DND-41 (cell line): ENCODE measurements around the gene TAX1BP3.

Experiments
- ATAC-seq: fragments of 200-7000 bp; cut with Tn5 transposase; 3 replicates; pipeline ENCODE4 v1.9.1; 2021; ENCODE audit warnings: low read depth; ENCODE audit not compliant: insufficient read depth
- DNase-seq: peaks from one replicate; pipeline ENCODE4 v3.0.0-alpha.2; 2020
- H2AFZ ChIP-seq: 2 replicates; pipeline ENCODE4 v1.6.0; 2012; ENCODE audit warnings: low read depth, low read length
- H3K27ac ChIP-seq: 2 replicates; pipeline ENCODE4 v1.5.1; 2012; ENCODE audit warnings: low read length, inconsistent platforms
- H3K27me3 ChIP-seq: fragments of 200-600 bp; sonication (generic); 2 replicates; pipeline ENCODE4 v1.6.0; 2012; ENCODE audit warnings: low read length, mild to moderate bottlenecking, inconsistent platforms; ENCODE audit not compliant: insufficient read depth, poor library complexity
- H3K36me3 ChIP-seq: 2 replicates; pipeline ENCODE4 v1.5.1; 2012; ENCODE audit warnings: low read length, inconsistent platforms; ENCODE audit not compliant: insufficient read depth
- H3K4me1 ChIP-seq: 2 replicates; pipeline ENCODE4 v1.5.1; 2012; ENCODE audit warnings: mild to moderate bottlenecking, low read length; ENCODE audit not compliant: insufficient read depth
- H3K4me2 ChIP-seq: 2 replicates; pipeline ENCODE4 v1.6.0; 2012; ENCODE audit warnings: mild to moderate bottlenecking, moderate library complexity, low read length, inconsistent platforms; ENCODE audit not compliant: insufficient read depth
- H3K4me3 ChIP-seq, 2 experiments: fragments of 200-600 bp in 1 of 2; shearing (Covaris generic) in 1 of 2; 2 replicates each; pipeline ENCODE4 v1.5.1; 2012 to 2016; ENCODE audit warnings: inconsistent platforms in 2 of 2, low read length in 2 of 2, mild to moderate bottlenecking in 2 of 2, low read depth in 1 of 2, moderate library complexity in 1 of 2
- H3K79me2 ChIP-seq: 2 replicates; pipeline ENCODE4 v1.6.0; 2012; ENCODE audit warnings: low read length, inconsistent platforms; ENCODE audit not compliant: insufficient read depth
- H3K9ac ChIP-seq: 2 replicates; pipeline ENCODE4 v1.6.0; 2012; ENCODE audit warnings: low read depth, mild to moderate bottlenecking, inconsistent platforms, low read length, moderate library complexity
- H3K9me3 ChIP-seq: 2 replicates; pipeline ENCODE4 v1.5.1; 2012; ENCODE audit warnings: low read length, moderate library complexity, mild to moderate bottlenecking, inconsistent platforms; ENCODE audit not compliant: insufficient read depth, severe bottlenecking
- H4K20me1 ChIP-seq: 2 replicates; pipeline ENCODE4 v1.6.0; 2012; ENCODE audit warnings: low read length; ENCODE audit not compliant: insufficient read depth
- EZH2 ChIP-seq: IDR thresholded peaks from 3 replicates; pipeline ENCODE4 v1.6.1; 2012; ENCODE audit warnings: borderline replicate concordance, low read depth, mild to moderate bottlenecking, moderate library complexity, low read length, inconsistent platforms; ENCODE audit not compliant: severe bottlenecking
- TF ChIP-seq, protein P1 (sequence below): IDR thresholded peaks from 2 replicates; pipeline ENCODE4 v1.5.1; 2012; ENCODE audit warnings: borderline replicate concordance, low read length, moderate library complexity, mild to moderate bottlenecking; ENCODE audit not compliant: poor library complexity, severe bottlenecking; ENCODE audit errors: extremely low read depth

Gene TAX1BP3

DNA sequence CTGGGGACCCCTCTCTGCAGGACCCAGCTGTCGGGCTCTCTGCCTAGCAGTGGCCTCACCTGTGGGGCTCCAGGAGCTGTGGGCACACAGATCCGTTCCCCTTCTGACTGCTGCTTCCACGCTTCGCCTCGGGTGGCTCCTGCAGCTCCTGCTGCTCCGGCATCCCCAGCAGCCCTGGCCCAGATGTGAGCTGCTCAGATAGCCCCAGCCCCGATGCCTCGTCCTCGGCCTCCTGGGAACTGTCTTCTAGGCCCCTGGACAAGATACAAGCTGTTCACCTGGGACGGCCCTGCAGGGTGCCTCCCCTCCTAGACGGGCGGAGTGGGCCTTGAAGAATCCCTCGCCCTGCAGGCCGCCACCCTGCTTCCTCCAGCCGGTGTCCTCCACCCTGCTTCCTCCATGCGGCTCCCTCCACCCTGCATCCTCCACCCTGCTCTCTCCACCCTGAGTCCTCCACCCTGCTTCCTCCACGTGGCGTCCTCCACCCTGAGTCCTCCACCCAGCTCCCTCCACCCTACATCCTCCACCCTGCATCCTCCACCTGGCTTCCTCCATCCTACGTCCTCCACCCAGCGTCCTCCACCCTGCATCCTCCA is 11.3 kb upstream of the TAX1BP3 start:
- no peak for ATAC-seq
- no peak overlapping the region for H3K9ac ChIP-seq

DNA sequence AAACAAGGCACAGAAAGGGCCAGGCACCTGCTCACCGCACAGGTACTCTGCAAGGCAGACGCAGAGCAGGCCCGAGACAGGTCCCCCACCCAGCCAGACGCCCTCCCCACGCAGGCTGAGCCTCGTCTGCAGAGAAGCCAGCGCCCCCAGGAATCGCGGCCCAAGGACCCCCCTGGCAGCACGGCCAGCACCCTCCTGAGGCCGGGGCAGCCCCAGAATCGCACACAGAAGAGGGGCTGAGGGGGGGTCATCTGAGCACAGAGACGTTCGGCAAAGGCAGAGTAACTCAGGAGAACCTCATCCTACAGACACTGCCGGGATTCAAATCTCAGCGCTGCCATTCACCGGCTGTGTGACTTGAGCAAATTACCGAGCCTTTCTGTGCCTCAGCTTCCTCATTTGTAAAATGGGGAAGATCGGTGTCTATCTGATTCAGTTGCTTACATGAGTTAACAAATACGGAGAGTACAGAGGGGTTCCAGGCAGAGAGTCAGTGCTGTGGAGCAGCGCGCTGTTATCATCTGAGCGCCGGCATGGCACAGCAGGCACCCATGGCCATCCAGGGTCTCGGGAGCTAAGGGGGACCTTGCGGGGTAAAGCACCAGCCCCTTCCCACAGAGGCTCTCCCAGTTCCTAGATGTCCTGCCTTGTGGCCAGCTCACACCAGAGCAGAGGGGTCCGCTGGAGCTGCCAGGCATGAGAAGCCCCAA is 10.6 kb upstream of the TAX1BP3 start:
- H3K27me3 ChIP-seq, result no peaks in the 10 kb centered on the region
- ATAC-seq (no peak), DNase-seq (no peak)
- no peaks in the 10 kb centered on the region; the same call in 1 of the 2 replicates for H4K20me1 ChIP-seq
- no peaks in the 10 kb centered on the region for H3K79me2 ChIP-seq
- no peak overlapping the region for H3K4me3 ChIP-seq
- no peaks in the 10 kb centered on the region for H3K4me1 ChIP-seq
- no peak overlapping the region for H3K4me2 ChIP-seq
- TF ChIP-seq, protein P1, sequence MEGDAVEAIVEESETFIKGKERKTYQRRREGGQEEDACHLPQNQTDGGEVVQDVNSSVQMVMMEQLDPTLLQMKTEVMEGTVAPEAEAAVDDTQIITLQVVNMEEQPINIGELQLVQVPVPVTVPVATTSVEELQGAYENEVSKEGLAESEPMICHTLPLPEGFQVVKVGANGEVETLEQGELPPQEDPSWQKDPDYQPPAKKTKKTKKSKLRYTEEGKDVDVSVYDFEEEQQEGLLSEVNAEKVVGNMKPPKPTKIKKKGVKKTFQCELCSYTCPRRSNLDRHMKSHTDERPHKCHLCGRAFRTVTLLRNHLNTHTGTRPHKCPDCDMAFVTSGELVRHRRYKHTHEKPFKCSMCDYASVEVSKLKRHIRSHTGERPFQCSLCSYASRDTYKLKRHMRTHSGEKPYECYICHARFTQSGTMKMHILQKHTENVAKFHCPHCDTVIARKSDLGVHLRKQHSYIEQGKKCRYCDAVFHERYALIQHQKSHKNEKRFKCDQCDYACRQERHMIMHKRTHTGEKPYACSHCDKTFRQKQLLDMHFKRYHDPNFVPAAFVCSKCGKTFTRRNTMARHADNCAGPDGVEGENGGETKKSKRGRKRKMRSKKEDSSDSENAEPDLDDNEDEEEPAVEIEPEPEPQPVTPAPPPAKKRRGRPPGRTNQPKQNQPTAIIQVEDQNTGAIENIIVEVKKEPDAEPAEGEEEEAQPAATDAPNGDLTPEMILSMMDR, result no peak
- no peak for TF ChIP-seq EZH2
- no peak overlapping the region for H3K9ac ChIP-seq
- H3K27ac ChIP-seq, result no peak overlapping the region
- no peak overlapping the region for H2AFZ ChIP-seq
- H3K36me3 ChIP-seq, result no peaks in the 10 kb centered on the region
- no peaks in the 10 kb centered on the region for H3K9me3 ChIP-seq

More for the DNA sequence above, 11.3 kb upstream of the TAX1BP3 start:
- TF ChIP-seq, protein P1, result no peak
- no peak for TF ChIP-seq EZH2
- H3K4me1 ChIP-seq, result no peaks in the 10 kb centered on the region
- H3K27me3 ChIP-seq, result no peaks in the 10 kb centered on the region
- H4K20me1 ChIP-seq, result no peaks in the 10 kb centered on the region; the same call in 1 of the 2 replicates
- no peaks in the 10 kb centered on the region for H3K79me2 ChIP-seq
- H3K36me3 ChIP-seq, result no peaks in the 10 kb centered on the region
- H3K27ac ChIP-seq, result no peak overlapping the region
- H3K4me2 ChIP-seq, result no peak overlapping the region
- no peak overlapping the region for H3K4me3 ChIP-seq
- no peak overlapping the region for H2AFZ ChIP-seq
- DNase-seq, result no peak
- no peaks in the 10 kb centered on the region for H3K9me3 ChIP-seq

DNA sequence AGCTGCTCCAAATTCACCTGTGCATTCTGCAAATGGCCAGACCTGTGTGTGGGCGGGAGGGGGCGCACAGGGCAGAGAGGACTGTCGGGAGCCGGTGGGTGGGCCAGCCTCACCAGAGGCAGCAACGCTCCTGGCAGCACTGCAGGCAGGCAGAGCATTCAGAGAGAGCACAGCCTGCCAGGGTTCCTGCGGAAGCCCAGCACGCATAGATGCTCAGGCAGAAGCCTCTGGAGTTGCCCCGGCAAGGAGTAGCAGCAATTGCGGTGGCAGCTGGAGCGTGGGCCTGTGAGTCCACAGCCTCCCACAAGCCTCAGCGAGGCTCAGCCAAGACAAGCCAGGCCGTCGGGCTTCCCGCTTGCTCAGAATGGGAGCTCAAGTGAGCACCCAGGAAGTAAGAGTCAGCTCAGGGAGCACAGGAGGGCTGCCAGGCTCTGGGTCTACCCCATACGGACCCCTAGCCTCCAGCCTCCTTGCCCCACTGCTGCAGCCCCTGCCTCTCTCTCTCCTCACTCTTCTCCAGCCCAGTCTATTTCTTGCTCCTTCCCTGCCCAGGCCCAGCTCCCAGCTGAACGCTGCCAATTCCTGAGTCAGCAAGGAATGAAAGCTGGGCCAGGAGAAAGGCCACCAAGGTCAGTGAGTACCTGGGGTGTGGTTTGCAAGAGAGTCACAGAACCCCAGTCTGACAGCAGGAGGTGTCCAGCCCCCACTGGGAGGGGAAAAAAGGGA is 9.9 kb upstream of the TAX1BP3 start:
- H3K4me3 ChIP-seq, result no peak overlapping the region
- no peaks in the 10 kb centered on the region for H3K27me3 ChIP-seq
- TF ChIP-seq EZH2, result no peak
- TF ChIP-seq, protein P1, result no peak
- no peak overlapping the region for H3K4me2 ChIP-seq
- no peak for ATAC-seq
- no peaks in the 10 kb centered on the region for H3K36me3 ChIP-seq
- no peak overlapping the region for H3K27ac ChIP-seq
- no peak for DNase-seq
- H2AFZ ChIP-seq, result no peak overlapping the region
- no peaks in the 10 kb centered on the region for H3K79me2 ChIP-seq
- no peaks in the 10 kb centered on the region; the same call in 1 of the 2 replicates for H4K20me1 ChIP-seq
- no peak overlapping the region for H3K9ac ChIP-seq
- no peaks in the 10 kb centered on the region for H3K4me1 ChIP-seq
- no peaks in the 10 kb centered on the region for H3K9me3 ChIP-seq
